Measurements from ENCODE around the gene DYRK3.
A peak's percentile ranks its signal among the peaks of the same experiment; 100 is the strongest.

DYRK3 gene

DNA sequence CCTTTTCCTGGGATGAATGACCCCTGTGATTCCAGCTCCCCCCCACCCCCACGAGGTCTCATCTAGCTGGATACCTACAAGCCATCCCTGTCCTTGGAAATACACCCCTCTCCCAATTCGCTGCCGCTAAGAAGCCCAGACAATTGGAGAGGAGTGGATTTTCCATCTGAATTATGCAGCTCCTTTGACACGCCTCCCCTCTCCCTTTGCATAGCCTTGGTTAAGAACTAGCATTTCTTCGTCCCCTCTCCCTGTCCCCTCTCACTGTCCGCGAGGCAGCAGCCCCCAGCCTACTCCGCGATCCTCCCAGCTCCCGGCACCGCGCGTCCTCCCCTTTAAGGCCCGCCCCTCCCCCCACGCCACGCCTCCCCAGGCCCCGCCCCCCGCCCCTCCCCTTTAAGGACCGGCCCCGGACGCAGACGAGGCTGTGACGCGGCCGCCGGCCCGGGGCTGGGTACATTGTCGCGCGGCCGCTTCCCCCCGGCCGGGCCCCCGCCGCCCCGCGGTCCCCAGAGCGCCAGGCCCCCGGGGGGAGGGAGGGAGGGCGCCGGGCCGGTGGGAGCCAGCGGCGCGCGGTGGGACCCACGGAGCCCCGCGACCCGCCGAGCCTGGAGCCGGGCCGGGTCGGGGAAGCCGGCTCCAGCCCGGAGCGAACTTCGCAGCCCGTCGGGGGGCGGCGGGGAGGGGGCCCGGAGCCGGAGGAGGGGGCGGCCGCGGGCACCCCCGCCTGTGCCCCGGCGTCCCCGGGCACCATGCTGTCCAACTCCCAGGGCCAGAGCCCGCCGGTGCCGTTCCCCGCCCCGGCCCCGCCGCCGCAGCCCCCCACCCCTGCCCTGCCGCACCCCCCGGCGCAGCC, 49.4 kb downstream of the DYRK3 start, which contains the start of gene MAPKAPK2:
MAPKAPK2 (plus strand) TSS at position 428 of the 856 bp plus-strand sequence; CDS start at position 753, 325 bp downstream.
- DNase-seq: peak; percentile 77

DNA sequence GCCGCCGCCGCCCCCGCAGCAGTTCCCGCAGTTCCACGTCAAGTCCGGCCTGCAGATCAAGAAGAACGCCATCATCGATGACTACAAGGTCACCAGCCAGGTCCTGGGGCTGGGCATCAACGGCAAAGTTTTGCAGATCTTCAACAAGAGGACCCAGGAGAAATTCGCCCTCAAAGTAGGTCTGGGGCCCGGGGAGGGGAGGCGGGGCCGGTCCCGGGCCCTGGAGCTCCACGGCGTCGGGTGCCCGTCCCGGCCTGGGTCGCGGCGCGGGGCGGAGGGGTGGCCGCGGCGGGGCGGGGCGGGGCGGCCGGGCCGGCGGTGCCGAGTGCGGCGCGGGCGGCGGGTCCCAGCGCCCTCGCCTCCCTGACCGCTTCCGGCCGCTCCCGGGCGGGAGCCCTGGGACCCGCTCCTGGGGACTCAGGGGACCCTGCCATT, 50.0 kb downstream of the DYRK3 start:
- peak; percentile 59 for DNase-seq

DNA sequence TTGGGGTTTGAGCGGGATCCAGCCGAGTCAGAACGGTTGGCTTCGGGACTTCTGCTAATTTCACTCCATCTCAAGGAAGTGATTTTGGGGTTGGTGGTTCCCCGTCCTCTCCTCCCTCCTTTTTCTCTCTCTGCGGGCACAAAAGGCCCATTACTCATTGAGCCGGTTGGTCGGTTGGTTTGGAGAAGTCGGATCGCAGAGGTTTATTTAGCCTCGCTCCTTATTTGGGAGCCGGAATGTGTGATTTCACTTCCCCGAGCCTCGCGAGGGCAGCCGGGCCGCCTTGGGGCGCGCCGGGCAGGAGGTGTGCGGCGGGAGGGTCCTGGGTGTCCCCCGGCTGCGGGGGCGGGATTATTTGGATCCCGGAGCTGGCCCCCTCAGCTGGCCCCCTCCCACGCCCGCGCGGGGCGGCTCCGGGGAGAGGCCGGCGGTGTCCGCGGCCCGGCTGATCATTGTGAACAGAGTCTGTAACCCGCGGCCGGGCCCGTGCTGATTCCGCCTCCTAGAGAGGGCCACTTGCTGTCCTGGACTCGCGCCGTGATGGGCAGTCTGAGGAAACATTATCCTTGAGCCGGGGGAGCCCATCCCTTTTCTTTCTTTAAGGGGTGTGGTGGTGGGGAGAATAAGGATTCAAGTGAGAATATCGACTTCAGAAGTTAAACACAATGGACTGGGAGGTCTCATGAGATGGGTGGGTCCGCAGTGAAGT, 50.6 kb downstream of the DYRK3 start:
- DNase-seq: peak; percentile 57

DNA sequence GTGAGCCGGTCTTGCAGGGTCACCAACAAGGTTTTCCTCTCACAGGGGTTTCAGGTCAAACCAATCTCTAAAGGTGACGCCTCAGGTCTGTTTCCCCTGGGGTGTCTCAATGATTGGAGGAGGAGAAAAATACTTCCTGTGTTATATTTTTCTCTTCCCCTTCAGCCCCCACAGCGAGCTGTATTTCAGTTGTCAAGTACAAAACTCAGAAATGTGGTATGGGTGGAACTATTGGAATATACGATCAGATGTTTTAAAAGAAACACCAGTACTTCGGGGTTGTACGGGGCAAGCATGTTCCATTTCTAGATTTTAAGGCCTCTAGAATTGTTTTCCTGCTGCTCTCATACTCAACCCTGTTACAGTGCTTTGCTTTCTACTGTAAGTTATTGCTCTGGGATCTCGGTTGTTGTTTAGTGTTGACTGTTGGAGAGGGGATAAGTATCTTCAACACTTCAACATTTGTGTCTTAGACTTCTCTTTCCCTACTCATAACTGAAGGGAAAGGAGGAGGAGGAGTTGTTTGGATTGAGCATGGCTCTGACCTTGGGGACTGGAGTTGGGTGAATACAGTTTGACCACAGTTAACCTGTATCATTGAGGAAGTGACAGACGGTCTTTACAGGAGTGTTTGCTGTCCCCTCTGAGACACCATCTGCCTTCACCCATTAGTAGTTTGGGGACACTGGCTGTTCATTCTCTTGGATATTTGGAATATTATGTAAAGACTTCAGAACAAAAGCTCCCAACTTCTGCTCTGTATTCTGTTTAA, 51.3 kb downstream of the DYRK3 start:
- no peak for DNase-seq

DNA sequence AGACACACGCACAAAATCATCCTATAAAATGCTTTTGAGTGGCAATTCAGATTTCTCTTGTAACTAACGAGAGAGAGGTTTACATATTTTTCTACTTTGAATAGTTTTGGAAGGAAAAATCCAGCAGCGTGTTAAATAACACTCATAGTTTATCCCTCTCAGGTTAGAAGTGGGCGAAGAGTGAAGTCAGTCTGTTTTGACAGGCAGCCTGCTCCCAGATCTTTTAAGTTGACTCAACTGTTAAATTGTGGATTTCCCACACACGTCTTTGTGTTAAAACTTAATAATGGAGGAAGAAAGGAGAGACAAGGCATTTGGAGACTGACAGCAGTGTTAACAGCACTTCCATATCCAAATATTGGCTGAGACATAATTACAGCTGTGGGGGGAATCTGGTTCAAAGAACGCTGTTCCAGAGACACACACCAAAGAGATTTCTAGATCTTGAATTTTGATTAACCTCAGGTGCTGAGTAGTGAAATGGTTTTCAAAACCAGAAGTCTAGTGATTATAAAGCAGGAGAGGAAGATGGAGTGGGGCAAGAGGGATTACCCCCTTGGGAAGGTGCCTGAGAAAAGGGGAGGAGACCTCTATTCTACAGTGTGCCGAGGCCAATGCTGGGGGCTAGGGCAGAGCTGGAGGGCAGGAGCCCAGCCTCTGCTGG, 52.0 kb downstream of the DYRK3 start:
- no peak for DNase-seq

DNA sequence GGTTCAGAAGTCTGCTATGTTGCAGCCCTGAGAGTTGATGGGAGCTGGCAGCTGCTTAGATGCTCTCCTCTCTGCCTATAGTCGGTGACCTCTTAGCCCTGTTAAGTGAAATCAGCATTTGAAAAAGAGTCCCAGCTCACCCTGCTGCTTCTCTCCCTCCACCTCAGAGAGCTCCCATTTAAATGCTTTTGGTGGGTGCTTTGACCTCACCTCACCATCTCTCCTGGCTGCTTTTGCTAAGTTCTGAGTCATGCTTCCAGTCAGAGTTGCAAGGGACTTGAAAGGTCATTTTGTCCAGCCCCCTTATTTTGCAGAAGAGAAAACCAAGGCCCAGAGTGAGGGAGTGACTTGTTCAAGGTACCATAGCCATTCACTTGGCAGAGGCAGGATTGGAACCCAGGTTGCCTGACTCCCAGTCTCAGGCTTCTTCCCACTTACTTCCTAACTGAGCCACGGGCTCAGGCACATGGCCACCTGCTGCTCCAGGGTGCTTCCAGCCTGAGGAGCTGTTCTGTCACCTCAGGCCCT, 52.6 kb downstream of the DYRK3 start:
- DNase-seq: no peak

DNA sequence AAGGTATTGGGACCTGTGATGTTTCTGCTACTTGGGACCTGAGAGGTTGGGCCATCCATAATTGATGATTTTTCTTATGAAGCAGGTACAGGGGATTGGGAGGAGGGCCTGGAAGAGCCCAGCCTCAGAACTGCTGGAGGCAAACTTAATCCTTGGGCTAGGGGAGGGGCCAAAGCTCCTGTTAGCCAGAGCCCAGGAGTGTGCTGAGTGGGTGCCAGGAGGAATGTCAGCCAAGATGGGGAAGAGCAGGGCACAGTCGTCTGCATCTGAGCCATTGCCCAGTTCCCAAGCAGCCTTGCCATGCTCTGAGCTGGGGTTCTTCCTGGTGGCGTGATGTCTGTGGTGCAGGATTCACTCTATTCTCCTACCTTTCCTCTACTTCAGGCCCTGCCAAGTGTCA, 55.2 kb downstream of the DYRK3 start:
- no peak for DNase-seq

DNA sequence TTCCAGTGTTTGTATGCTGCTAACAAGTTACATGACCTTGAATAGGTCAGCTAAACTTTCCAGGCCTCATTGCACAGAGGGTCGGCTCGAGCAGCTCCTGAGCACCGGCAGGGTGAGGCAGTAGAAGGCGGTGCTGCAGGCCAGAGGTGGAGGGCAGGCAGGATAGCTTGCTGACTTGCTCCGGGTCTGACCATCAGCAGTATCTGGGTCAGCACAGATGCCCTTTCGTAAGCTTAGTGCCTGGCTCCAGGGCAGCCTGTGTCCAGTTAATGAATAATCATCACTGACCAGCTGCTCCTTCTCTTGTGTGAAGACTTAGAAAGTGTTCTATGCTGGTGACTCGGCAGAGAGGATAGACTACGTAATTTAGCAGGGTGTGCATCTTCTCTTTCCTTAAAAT, 56.3 kb downstream of the DYRK3 start:
- DNase-seq: no peak

DNA sequence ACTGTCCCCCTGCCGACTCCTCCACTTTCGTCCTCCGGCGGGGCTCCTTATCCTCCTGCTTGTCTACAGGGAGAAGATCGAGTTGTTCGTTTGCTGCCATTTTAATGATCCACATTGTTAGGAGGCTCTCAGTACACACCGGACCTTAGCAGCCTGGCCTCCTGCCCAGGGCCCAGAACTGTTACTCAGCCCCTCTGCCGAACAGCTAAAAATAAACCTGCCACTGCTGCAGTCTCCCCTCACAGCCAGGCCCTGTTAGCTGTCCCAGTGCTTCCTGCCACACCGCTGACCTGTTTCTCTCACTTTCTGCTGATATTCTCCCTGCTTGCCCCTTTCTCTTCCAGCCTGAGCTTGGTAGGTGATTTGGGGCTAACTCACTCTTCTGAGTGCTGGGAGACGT, 57.7 kb downstream of the DYRK3 start:
- no peak for DNase-seq

DNA sequence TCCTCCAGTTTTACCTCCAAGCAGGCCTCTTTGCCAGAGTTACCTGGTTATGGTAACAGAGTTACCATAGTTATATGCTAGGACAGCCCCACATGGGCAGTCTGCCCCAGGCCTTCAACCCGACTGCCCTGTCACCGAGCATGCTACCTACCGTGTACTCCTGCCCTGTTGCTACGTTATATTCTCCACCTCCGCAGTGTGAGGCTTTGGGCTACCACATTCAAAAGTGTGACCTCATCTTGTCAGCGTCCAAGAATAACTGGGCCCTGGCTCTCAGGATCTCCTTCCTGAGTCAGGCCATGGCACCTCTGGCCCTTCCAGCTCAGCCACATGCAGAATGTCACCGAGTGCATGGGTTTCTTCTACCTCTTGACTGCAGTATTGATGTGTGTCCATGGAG, 58.3 kb downstream of the DYRK3 start:
- DNase-seq: no peak

DNA sequence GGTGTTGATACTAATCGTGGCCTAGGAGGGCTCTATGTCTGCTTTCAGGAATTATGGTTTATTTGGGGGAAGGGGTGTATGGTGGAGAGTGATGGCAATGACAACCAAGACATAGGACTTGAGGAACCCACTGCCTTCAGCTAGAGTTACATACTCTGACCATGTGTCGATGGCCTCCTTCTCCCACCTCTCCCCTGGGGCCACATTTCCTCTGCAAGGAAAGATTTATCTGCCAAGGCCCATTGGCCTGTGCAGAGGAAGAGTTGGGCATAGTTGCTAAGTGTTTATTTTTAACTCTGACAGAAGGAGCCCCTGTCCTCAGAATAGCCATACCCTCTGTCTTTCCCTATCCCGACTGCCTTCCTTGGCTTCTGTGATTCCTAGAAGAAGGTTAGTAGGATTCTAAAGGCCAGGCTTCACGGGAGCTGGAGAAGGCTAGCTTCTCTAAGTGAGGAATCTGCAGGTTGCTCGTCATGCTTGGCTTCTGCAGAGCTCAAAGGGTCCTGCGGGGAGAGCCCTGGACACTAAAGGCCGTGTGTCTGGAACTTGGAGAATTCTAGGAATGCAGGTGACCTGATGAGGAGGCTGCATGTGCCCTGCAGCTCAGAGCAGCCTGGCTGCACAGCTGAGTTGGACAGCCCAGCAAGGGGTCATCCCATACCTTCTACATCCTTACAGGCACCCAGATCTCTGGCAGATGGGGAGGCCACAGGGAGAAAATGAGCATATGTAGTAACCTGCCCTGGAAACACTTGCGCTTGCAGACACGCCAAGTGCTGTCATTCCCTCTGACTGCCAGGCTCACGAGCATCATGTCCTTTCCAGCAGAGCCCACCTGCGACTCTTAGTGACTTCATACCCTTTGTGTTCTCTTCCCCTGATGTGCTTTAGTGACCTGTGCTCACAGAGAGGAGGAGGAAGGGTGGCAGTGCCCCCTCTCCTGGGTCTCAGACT, 59.1 kb downstream of the DYRK3 start:
- DNase-seq: no peak

DNA sequence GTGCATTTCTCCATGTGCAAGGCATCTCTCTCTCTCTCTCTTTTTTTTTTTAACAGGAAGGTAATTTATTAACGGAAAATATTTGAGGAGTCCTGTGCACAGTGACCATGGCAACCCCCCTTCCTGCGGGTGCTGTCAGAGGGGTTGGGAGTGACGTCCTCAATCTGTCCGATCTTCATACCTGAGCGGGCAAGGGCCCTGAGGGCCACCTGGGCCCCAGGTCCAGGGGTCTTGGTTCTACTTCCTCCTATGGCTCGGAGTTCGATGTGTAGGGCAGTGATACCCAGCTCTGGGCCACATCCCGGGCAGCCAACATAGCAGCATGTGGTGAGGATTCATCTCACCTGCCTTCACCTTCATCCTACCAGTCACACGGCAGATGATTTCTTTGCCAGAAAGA, 60.4 kb downstream of the DYRK3 start:
- no peak for DNase-seq

DNA sequence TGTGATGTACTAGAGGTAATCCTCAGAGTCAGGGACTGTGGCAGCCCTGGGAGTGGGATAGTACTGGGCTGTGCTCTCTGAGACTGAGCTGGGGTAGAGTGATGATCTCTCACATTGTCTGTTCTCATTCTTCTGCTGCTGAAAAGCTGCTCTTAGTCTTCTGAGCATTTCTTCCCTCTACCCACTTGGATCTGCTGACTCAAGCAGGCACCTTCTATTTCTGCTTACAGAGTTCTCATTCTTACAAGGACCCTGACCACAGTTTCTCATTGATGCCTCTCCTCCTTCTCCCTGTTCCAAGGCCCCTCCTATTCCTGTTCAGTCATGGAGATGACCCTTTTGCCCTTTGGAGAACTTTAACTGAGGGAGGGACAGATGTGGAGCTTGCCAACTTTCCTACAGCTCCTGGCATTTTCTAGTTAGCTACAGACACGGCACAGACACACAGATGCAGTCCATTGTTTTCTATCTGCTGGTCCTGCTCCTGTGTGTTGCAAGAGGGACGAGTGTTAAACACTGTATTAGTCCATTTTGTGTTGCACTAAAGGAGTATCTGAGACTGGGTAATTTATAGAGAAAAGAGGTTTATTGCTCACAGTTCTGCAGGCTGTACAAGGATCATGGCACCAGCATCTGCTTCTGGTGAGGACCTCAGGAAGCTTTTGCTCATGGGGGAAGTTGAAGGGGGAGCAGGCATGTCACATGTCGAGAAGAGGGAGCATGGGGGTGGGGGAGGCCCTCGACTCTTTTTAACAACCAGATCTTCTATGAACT, 61.7 kb downstream of the DYRK3 start:
- no peak for DNase-seq

DNA sequence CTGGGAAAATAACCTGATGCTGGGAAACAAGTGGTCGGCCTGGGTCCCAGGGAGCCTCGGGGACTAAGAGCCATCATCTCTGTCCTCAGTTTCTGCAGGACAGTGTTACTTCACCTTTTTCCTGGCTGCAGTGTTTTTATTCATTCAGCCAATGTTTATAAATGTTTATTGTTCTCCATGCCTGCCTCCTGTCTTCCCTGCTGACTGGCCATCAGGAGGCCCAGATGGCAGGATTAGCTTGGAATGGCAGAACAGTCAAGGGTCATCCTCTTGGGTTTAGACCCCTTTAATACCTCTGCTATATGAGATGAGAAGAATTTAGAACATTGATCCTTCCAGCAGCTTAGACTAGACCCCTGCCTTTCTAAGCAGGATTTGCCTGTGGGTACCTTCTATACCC, 62.7 kb downstream of the DYRK3 start:
- no peak for DNase-seq
